Naive thymus-derived CD8-positive, alpha-beta T cell (primary cell): Measurements from ENCODE around the gene ZFHX3. TPM values are rescaled to one million over a fixed set of nuclear protein-coding genes. Genes with fewer than 3 reads are reported as not detected.

Source experiments
- ATAC-seq, 2 donors: fragments of 150-1000 bp; cut with Tn5 transposase in 1 of 2; sonication (Bioruptor Pico), chemical (Tn5 transposase) in 1 of 2; 1 replicate in 1 of 2; 2 replicates in 1 of 2; pipeline ENCODE4 v1.10.0; 2021; ENCODE audit warnings: mild to moderate bottlenecking in 2 of 2, moderate library complexity in 2 of 2
- POLR2A ChIA-PET: fragments of 350-600 bp; sonication (Branson Sonifier 250); formaldehyde crosslinking; loops from one replicate; lab custom pipeline; 2021; ENCODE audit warnings: antibody characterized with exemption; lab: Charles Lee
- DNase-seq, 10 donors: peaks; one replicate each; pipeline versions ENCODE4 v3.0.0 to v3.0.0-alpha.2; 2020 to 2022
- H3K27ac Mint-ChIP-seq, 10 donors: one replicate each; pipeline ENCODE4 v1.8.0; 2020 to 2022; ENCODE audit warnings: mild to moderate bottlenecking in 10 of 10, mixed read lengths in 10 of 10, moderate library complexity in 4 of 10, inconsistent platforms in 1 of 10
- H3K27me3 Mint-ChIP-seq, 5 donors: one replicate each; pipeline ENCODE4 v1.8.0; 2021 to 2022; ENCODE audit warnings: mixed read lengths in 5 of 5
- H3K36me3 Mint-ChIP-seq, 3 donors: one replicate each; pipeline ENCODE4 v1.8.0; 2020 to 2022; ENCODE audit warnings: mixed read lengths in 3 of 3, mild to moderate bottlenecking in 2 of 3, inconsistent platforms in 1 of 3
- H3K4me1 Mint-ChIP-seq, 4 donors: one replicate each; pipeline ENCODE4 v1.8.0; 2021 to 2022; ENCODE audit warnings: mixed read lengths in 4 of 4
- H3K4me3 Mint-ChIP-seq, 10 donors: one replicate each; pipeline ENCODE4 v1.8.0; 2020 to 2022; ENCODE audit warnings: mild to moderate bottlenecking in 10 of 10, mixed read lengths in 10 of 10, moderate library complexity in 6 of 10, inconsistent platforms in 1 of 10
- H3K9me3 Mint-ChIP-seq, 9 donors: one replicate each; pipeline ENCODE4 v1.8.0; 2020 to 2022; ENCODE audit warnings: mixed read lengths in 9 of 9, mild to moderate bottlenecking in 3 of 9, inconsistent platforms in 1 of 9, moderate library complexity in 1 of 9
- polyA plus RNA-seq, 3 donors: library from polyadenylated mRNA; unstranded; fragments of 300-500 nt; fragmentation: Illumina TruSeq; gene quantifications; one replicate each; pipeline ENCODE4 v1.2.3, GENCODE V29; 2021
- total RNA-seq, 8 experiments: library from RNA in 2 of 8; stranded (reverse) in 2 of 8; gene quantifications; one replicate each; pipeline ENCODE4 v1.2.3 and lab custom pipeline; 2021 to 2026

ZFHX3 gene
- total and polyA plus RNA-seq, 5 experiments from 2014 or later: 0.05 to 0.38 (median 0.34) TPM; not detected in 2

DNA sequence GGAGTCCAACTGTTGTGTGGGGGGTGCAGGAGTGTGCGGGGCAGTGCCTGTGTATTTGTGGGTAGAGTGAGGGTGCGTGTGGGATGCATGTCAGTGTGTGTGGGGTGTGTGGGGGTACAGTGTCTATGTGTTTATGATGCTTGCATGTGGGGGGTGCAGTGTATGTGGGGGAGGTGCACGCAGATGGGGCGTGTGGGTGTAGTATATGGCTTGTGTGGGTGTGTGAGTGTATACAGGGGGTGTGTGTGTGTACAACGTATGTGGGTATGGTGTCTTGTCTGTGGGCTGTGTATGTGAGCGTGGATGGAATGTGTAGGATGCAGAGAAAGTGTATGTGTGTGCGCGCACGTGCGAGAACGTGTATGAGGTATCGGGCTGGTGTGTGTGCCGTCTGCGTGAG lies 160.4 kb downstream of the ZFHX3 start:
- peaks cover 0 to 2% (median 0%) of the 10 kb centered on the region in 4 donors for H3K4me1 Mint-ChIP-seq
- POLR2A ChIA-PET: no interaction called here
- H3K27ac Mint-ChIP-seq: no peak overlapping the region
- DNase-seq: no peak
- no peak for ATAC-seq
- no peaks in the 10 kb centered on the region for H3K36me3 Mint-ChIP-seq
- peaks cover 0 to 6% (median 0%) of the 10 kb centered on the region in 9 donors for H3K9me3 Mint-ChIP-seq
- no peak overlapping the region for H3K4me3 Mint-ChIP-seq
- peaks cover 0 to 4% (median 0%) of the 10 kb centered on the region in 5 donors for H3K27me3 Mint-ChIP-seq

DNA sequence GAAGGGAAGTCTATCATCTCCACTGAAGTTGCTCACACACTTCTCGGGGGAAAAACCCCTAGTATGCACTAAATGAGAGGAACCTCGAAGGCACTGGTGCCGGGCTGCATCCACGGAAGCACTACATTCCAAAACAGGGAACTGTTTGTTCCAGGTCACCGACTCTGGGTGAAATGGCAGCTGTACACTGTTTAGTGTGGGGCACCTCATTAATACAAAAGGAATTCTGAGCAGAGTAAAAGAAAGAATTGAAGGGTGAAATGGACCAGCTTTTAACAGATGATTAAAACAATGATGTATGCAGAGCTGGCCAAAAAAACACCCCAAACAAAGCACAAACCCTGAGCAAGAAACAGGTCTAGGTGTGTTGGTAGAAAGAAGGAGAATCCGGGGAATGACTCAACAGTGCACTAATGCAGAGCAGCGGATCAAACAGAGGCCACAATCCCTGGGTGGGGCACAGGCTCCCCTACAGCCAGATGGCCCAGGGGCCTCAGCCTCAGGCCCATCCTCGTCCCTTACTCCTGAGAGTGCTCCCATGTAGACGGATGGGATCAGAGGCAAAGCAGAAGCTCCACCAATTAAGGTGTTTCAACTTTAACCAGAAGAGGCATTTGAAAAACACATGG lies 161.5 kb downstream of the ZFHX3 start:
- ATAC-seq (no peak), DNase-seq (no peak)
- Mint-ChIP-seq H3K27me3 (peaks cover 0 to 4% (median 0%) of the 10 kb centered on the region in 5 donors), H3K4me3 (no peak overlapping the region), H3K4me1 (peaks cover 0 to 2% (median 0%) of the 10 kb centered on the region in 4 donors), H3K9me3 (peaks cover 0 to 6% (median 0%) of the 10 kb centered on the region in 9 donors), H3K36me3 (no peaks in the 10 kb centered on the region), H3K27ac (no peak overlapping the region)
- POLR2A ChIA-PET: no interaction called here

DNA sequence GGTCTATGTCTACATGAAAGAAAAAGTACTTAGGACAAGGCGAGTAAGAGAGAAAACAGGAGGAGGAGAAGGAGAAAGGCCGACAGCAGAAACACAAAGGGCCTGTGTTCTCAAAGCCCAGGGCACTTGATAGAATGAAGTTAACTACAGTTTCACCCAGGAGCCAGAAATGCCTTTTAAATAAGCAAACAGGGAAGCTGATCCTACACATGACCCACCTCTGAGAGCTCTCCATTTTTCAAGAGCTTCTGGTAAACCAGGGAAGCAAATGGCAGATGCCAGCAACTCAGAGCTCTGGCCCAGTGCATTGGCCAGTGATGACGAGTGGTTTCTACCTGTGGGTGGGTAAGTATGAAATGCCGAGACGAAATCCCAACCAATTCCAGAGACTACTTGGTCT lies 163.4 kb downstream of the ZFHX3 start:
- no peak for DNase-seq
- no peak for ATAC-seq
- Mint-ChIP-seq H3K27me3 (peaks cover 0 to 4% (median 0%) of the 10 kb centered on the region in 5 donors), H3K4me3 (no peak overlapping the region), H3K36me3 (no peaks in the 10 kb centered on the region), H3K27ac (no peak overlapping the region), H3K9me3 (peaks cover 0 to 2% (median 0%) of the 10 kb centered on the region in 9 donors), H3K4me1 (peaks cover 0 to 2% (median 0%) of the 10 kb centered on the region in 4 donors)
- POLR2A ChIA-PET: no interaction called here

DNA sequence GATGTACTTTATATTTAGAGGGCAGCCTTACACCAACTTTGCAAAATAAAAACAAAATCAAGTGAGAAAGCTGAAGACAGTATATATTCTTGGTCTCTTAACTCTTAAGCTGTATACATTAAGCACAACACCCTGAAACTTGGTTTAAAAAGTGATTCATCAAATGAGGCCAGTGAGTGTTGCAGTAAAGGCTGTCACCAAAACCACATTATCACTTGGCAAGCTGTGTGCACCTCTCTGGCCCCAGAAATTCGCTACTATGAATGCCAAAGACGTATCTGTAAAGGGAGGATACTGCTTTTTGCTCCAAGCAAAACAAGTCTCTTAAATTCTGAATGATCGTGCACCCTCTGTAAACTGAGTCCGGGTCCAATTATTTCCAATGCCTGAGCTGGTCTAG lies 163.9 kb downstream of the ZFHX3 start:
- no peak overlapping the region for H3K27ac Mint-ChIP-seq
- POLR2A ChIA-PET: no interaction called here
- ATAC-seq (no peak), DNase-seq (no peak)
- peaks cover 0 to 4% (median 0%) of the 10 kb centered on the region in 5 donors for H3K27me3 Mint-ChIP-seq
- no peaks in the 10 kb centered on the region for H3K36me3 Mint-ChIP-seq
- peaks cover 0 to 2% (median 0%) of the 10 kb centered on the region in 9 donors for H3K9me3 Mint-ChIP-seq
- H3K4me3 Mint-ChIP-seq: no peak overlapping the region
- H3K4me1 Mint-ChIP-seq: peaks cover 0 to 2% (median 0%) of the 10 kb centered on the region in 4 donors

DNA sequence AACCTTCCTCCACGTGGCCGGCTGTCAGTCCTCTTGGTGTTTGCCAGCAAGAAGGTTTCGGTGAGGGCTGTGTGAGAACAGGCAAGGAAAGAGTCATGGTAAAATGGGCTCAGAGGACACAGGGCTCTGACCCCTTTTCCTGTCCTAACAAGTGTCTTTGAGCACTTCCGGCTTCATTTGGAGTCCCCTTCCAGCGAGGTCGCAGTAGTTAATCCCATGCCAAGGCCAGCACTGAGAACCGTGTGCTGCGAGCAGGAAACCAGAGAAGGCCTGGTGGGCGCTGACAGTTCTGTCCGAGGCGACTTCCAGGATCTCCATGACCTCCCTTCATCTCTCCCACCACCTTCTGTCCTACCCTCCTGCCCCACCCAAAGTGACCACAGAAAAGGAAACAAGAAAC lies 168.1 kb downstream of the ZFHX3 start:
- Mint-ChIP-seq H3K36me3 (no peaks in the 10 kb centered on the region), H3K4me3 (no peak overlapping the region), H3K4me1 (peaks cover 0 to 20% (median 4%) of the 10 kb centered on the region in 4 donors), H3K27me3 (peaks cover 0 to 12% (median 3%) of the 10 kb centered on the region in 5 donors), H3K9me3 (peaks cover 0 to 2% (median 0%) of the 10 kb centered on the region in 9 donors), H3K27ac (no peak overlapping the region)
- no peak for DNase-seq
- no peak for ATAC-seq
- POLR2A ChIA-PET: no interaction called here

DNA sequence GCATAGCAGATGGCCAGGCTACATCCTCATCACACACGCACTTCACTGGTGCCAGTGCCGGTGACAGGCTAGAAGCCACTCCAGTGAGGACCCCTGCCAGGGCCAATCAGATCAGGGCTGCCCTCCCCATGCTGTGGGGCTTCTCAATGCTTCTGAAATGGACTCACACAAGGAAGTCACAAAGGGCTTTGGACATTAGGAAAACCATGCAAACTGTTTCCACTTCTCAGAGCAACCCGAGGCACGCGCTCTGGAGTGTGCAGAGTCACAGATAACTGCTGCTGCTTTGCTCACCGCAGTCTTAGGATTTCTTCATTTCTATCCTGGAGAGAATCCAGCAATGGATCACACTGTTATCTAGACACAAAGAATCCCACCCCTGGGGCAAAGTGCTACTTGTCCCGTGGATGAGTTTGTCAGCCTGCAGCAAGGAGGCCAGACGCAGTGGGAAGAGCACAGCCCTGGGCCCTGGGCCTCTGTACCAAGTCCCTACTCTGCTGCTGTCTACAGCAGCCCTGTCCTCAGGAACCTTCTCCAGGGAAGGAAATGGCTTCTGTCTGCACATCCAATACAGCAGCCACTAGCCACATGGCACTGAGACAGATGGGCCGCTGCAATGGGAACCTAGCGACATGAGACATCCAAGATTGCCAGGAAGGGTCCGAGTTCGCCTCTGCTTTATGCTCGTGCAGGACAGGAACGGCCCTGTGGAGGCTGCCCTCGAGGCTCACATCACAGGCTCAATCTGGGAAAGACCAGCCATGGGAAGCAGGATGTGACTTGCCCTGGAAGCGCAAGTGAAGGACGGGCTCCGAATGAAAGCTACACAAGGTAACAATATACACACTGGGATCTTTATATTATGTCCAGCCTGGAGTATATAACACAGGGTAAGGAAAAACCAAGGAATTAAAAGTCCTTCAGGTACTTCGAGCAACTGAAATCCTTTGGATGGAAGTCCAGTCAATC lies 169.3 kb downstream of the ZFHX3 start:
- no peak overlapping the region for H3K27ac Mint-ChIP-seq
- H3K27me3 Mint-ChIP-seq: peaks cover 0 to 12% (median 3%) of the 10 kb centered on the region in 5 donors
- DNase-seq (no peak), ATAC-seq (no peak)
- H3K4me3 Mint-ChIP-seq: no peak overlapping the region
- POLR2A ChIA-PET: no interaction called here
- H3K36me3 Mint-ChIP-seq: no peaks in the 10 kb centered on the region
- H3K9me3 Mint-ChIP-seq: no peaks in the 10 kb centered on the region
- peaks cover 0 to 20% (median 4%) of the 10 kb centered on the region in 4 donors for H3K4me1 Mint-ChIP-seq

DNA sequence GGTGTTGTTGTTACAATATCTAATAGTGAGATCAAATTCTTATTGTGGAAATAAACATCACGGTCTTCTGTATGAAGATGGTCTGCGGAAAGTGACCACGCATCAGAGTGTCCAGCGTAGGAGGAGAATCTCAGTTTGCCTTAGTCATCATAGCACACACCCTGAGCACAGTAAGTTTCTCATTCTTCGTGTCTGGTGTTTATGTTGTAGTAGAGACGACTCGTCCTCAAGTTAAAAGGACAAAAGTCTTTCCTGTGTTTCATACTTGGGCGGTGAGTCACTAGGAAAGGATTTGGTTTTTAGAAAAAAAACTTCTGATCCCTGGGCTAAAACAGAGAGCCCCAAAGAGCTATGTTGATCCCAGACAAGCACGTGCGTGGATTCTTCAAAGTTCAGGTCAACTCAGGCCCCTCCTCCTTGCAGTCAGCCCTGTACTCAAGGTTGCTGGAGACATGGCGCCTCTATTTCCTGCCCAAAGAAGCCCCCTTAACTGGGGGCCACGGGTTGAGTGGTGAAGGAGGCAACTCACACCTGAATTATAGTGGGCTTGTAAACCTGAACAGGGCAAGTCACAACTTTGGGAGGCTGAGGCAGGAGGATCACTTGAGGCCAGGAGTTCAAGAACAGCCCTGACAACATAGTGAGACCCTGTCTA lies 170.4 kb downstream of the ZFHX3 start:
- Mint-ChIP-seq H3K27me3 (peaks cover 0 to 12% (median 3%) of the 10 kb centered on the region in 5 donors), H3K4me3 (no peak overlapping the region), H3K9me3 (no peaks in the 10 kb centered on the region), H3K4me1 (peaks cover 0 to 20% (median 4%) of the 10 kb centered on the region in 4 donors), H3K27ac (no peak overlapping the region), H3K36me3 (no peaks in the 10 kb centered on the region)
- DNase-seq (no peak), ATAC-seq (no peak)
- POLR2A ChIA-PET: no interaction called here

DNA sequence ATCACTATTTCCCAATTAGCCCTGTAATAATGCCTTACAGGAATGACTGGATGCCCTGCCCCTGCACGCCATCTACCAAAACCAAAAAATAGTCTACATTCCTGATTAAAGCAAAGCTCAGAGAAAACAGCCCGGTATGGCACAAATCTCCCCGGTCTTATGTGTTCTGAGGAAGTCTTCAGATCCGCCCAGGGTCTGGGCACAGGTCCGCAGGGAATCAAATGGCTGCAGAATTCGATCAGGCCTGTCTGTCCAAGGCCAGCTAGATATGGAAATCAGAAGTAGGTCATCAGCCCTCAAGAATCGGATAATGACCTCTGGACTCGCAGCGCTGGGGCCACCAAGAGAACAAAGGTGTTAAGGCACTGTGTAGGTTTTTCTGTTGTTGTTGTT lies 171.0 kb downstream of the ZFHX3 start:
- Mint-ChIP-seq H3K4me3 (no peak overlapping the region), H3K9me3 (no peaks in the 10 kb centered on the region), H3K36me3 (no peaks in the 10 kb centered on the region), H3K27me3 (peaks cover 0 to 10% (median 3%) of the 10 kb centered on the region in 5 donors), H3K27ac (peak overlapping the region in 1 of 10 donors; percentile 57), H3K4me1 (peaks cover 0 to 20% (median 4%) of the 10 kb centered on the region in 4 donors)
- ATAC-seq (no peak), DNase-seq (no peak)
- POLR2A ChIA-PET: no interaction called here

DNA sequence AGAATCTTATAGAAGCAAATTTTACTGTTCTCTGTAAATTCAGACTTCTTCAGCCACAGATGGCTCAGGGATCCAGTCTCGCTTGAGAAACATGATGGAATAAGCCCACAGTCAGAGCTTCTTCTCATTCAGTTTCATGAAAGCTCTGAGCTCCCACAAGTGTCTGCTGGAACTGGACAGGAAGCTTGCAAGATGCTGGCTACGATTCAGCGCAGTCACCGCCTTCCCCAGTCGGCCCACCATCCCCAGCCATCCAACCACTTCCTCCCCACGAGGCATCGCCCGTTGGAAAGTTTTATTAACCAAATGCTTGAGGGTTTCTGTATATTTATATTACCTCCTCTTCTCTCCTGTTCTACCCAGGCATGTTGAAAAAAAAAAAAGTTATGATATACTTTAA lies 171.7 kb downstream of the ZFHX3 start:
- H3K9me3 Mint-ChIP-seq: no peaks in the 10 kb centered on the region
- peaks cover 0 to 20% (median 4%) of the 10 kb centered on the region in 4 donors for H3K4me1 Mint-ChIP-seq
- POLR2A ChIA-PET: no interaction called here
- peaks cover 0 to 10% (median 3%) of the 10 kb centered on the region in 5 donors for H3K27me3 Mint-ChIP-seq
- no peak overlapping the region for H3K27ac Mint-ChIP-seq
- no peaks in the 10 kb centered on the region for H3K36me3 Mint-ChIP-seq
- DNase-seq (no peak), ATAC-seq (no peak)
- no peak overlapping the region for H3K4me3 Mint-ChIP-seq

DNA sequence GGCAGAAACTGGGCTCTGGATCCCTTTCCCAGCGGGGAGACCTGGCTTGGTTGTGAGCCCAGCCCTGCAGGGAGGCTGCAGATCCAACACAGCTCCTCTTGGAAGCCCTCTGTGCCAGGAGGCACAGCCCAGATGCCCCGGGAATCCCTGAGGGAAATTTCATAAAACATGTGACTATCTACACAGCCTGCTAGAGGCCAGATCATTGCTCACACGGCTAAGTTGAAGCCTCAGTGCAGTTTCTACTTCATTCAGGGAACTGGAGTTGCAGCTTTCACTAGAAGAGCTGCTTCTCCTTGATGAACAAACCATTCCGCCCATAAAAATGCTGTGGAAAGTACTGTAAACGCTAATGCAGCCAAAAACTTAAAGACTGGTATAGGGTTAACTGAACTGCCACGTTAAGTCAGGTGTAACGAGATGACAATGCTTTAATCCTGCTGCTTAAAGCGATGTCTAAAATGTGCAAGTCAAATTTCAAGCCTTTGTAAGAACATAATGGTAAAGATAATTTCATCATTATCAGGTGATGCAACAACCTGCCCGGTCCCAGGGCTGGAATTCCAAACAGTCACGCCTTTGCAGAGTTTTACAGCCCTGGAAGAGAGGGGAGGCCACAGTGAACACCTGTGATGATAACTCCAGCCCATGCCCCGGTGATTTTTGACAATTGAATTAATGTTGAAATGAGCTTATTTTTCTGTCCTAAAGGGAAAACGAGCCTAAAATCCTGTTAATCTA lies 172.5 kb downstream of the ZFHX3 start:
- Mint-ChIP-seq H3K4me3 (no peak overlapping the region), H3K4me1 (peaks cover 0 to 20% (median 4%) of the 10 kb centered on the region in 4 donors), H3K9me3 (no peaks in the 10 kb centered on the region), H3K27me3 (peaks cover 0 to 10% (median 3%) of the 10 kb centered on the region in 5 donors), H3K27ac (no peak overlapping the region), H3K36me3 (no peaks in the 10 kb centered on the region)
- no peak for ATAC-seq
- POLR2A ChIA-PET: no interaction called here
- no peak for DNase-seq

DNA sequence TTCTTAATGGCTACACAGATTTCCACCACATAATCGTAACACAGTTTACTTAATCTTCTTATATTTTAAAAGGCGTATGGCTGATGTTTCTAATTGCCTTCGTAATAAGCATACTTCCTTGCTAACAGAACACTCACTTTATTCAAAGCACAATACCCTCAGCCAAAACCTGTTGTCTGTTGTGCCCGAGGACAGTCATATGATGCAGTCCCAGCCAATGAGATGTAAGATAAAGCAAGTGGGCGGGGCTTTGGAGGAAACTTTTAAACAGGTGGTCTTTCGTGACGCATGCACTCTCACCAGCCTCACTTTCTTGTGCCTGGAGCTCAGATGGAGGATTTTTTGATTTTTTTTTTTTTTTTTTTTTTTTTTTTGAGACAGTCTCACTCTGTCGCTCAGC lies 174.1 kb downstream of the ZFHX3 start:
- POLR2A ChIA-PET: no interaction called here

DNA sequence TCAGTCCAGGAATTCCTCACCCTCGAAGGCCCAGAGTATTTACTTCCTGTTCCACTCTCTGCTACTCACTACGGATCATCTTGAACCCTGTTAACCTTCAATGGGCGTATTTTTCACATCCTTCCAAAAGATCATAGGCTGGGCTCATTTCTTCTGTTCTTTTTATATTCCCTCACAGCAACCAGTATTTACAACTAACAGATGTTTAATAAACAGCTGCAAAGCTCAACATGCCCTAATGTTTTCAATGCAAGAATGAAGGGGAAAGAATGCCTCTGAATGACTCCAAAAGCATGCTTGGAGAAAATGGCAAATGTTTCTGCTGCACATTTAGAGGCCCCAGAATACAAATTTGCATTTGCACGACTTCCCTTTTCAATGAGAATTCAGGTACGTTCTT lies 174.9 kb downstream of the ZFHX3 start:
- Mint-ChIP-seq H3K27ac (no peak overlapping the region), H3K9me3 (no peaks in the 10 kb centered on the region)

More for the DNA sequence above, 174.1 kb downstream of the ZFHX3 start:
- H3K4me3 Mint-ChIP-seq: no peak overlapping the region
- H3K27me3 Mint-ChIP-seq: peaks cover 0 to 10% (median 3%) of the 10 kb centered on the region in 5 donors
- H3K9me3 Mint-ChIP-seq: no peaks in the 10 kb centered on the region
- H3K4me1 Mint-ChIP-seq: peaks cover 0 to 20% (median 4%) of the 10 kb centered on the region in 4 donors
- no peak overlapping the region for H3K27ac Mint-ChIP-seq
- no peaks in the 10 kb centered on the region for H3K36me3 Mint-ChIP-seq
- ATAC-seq: no peak
- DNase-seq: no peak

More for the DNA sequence above, 174.9 kb downstream of the ZFHX3 start:
- DNase-seq (no peak), ATAC-seq (no peak)
- Mint-ChIP-seq H3K27me3 (peaks cover 0 to 10% (median 3%) of the 10 kb centered on the region in 5 donors), H3K36me3 (no peaks in the 10 kb centered on the region), H3K4me1 (peaks cover 0 to 20% (median 4%) of the 10 kb centered on the region in 4 donors), H3K4me3 (no peak overlapping the region)
- POLR2A ChIA-PET: no interaction called here
